Measurements from ENCODE around the gene ADCY1.

ADCY1 gene

DNA sequence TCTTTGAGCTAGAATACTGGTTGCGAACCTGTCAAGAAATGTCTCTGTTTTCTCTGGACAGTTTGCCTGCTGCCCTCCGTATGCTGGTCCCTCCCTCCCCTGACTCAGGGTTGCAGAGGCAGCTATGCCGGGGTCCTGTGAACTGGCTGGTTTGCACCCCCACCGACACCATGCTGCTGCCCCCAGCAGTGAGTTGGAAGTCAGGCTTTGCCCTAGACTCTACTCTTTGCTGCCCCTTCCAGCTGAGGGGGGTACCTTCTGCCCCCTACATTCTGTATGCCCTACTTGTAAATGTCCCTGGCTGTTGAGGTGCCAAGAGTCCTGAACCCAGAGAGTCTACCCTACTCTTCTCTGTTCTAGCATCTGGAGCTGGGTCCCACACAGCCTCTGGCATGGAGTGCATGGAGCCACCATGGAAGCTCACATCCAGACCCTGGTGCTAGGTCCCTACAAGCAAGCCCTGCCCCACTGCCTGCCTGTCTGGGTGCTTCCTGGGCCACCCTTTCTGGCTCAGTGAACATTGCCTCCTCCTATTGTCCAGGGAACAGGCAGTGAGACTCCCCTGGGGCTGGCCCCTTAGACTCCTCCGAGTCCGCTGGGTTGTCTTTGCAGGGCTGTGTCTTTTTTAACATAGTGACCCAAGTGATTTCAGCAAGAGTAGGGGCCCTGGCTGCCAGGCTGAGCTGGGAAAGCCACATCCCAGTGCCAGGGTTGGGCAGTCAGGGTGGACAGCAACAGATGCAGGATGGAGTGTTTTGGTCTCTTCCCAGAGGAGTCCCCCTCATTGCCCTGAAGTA lies 138.9 kb downstream of the ADCY1 start:
- Histone ChIP-seq H3K27ac (ENCODE audit: low read length) (no peak overlapping the region), H3K79me2 (ENCODE audit: low read length) (no peaks in the 10 kb centered on the region), H4K20me1 (ENCODE audit: insufficient read depth, low read length) (no peaks in the 10 kb centered on the region), H3K36me3 (replicated peaks; ENCODE audit: low read depth, low read length) (no peaks in the 10 kb centered on the region), H3K4me1 (ENCODE audit: low read length) (no peaks in the 10 kb centered on the region), H2AFZ (ENCODE audit: low read depth, low read length) (no peak overlapping the region), H3K9ac (ENCODE audit: low read length) (no peak overlapping the region), H3K4me3 (ENCODE audit: low read length) (no peak overlapping the region), H3K27me3 (ENCODE audit: low read depth, low read length) (no peaks in the 10 kb centered on the region), H3K4me2 (ENCODE audit: low read length) (no peak overlapping the region), H3K9me3 (ENCODE audit: insufficient read depth, low read length) (no peaks in the 10 kb centered on the region)
- TF ChIP-seq EZH2phosphoT487 (IDR thresholded peaks at IDR 0.05; ENCODE audit: low read depth) (no peak), CTCF (IDR thresholded peaks at IDR 0.05; ENCODE audit: low read depth, low read length) (no peak)

DNA sequence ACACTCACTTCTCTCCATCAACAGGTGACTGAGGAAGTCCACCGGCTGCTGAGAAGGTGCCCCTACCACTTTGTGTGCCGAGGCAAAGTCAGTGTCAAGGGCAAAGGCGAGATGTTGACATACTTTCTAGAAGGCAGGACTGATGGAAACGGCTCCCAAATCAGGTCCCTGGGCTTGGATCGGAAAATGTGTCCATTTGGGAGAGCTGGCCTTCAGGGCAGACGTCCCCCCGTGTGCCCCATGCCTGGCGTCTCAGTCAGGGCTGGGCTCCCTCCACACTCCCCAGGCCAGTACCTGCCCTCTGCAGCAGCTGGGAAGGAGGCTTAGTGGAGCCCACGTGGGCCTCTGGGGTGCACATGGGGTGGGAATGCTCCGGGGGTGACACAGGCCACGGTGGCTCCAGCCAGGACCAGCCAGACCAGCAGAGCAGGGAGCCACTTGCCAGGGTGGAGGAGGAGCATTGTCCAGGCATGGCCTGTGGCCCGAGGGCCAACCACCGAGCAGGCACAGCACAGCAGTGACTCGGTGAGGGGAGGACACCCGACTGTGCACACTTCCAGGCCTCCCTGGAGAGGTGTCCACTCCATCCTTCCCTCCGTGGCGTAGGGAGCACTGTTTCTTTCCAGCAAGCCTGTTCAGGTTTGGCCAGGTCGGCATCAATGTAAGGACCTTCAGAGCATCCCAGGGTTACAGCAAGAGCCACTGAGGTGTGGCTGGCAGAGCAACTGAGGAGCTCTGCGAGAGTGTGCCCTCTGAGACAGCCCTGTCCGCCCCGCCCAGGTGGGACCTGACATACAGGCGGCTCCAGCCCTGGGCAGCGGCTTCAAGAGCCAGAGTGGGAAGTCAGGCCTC lies 139.7 kb downstream of the ADCY1 start:
- TF ChIP-seq CTCF (IDR thresholded peaks at IDR 0.05; ENCODE audit: low read depth, low read length) (no peak), EZH2phosphoT487 (IDR thresholded peaks at IDR 0.05; ENCODE audit: low read depth) (no peak)
- Histone ChIP-seq H3K4me3 (ENCODE audit: low read length) (no peak overlapping the region), H2AFZ (ENCODE audit: low read depth, low read length) (no peak overlapping the region), H3K9me3 (ENCODE audit: insufficient read depth, low read length) (no peaks in the 10 kb centered on the region), H3K27me3 (ENCODE audit: low read depth, low read length) (no peaks in the 10 kb centered on the region), H3K4me2 (ENCODE audit: low read length) (no peak overlapping the region), H3K27ac (ENCODE audit: low read length) (no peak overlapping the region), H4K20me1 (ENCODE audit: insufficient read depth, low read length) (no peaks in the 10 kb centered on the region), H3K79me2 (ENCODE audit: low read length) (no peaks in the 10 kb centered on the region), H3K9ac (ENCODE audit: low read length) (no peak overlapping the region), H3K36me3 (replicated peaks; ENCODE audit: low read depth, low read length) (no peaks in the 10 kb centered on the region), H3K4me1 (ENCODE audit: low read length) (no peaks in the 10 kb centered on the region)

DNA sequence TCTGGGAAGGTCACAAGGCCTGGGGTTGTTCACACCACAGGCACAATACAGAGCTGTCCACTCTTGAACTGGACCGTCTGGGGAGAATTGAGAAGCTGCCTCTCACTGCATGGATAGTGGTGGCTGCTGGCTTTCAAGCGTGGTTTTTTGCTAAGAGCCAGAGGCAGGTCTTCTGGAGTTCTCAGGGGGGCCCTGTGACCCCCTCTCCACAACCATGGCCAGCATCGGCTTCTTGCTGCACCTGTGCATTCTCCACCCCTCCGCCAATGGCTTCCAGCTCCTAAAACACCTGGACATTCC lies 140.3 kb downstream of the ADCY1 start:
- Histone ChIP-seq H3K27ac (ENCODE audit: low read length) (no peak overlapping the region), H3K27me3 (ENCODE audit: low read depth, low read length) (no peaks in the 10 kb centered on the region), H3K9me3 (ENCODE audit: insufficient read depth, low read length) (no peaks in the 10 kb centered on the region), H3K4me3 (ENCODE audit: low read length) (no peak overlapping the region), H3K79me2 (ENCODE audit: low read length) (no peaks in the 10 kb centered on the region), H4K20me1 (ENCODE audit: insufficient read depth, low read length) (no peaks in the 10 kb centered on the region), H3K36me3 (replicated peaks; ENCODE audit: low read depth, low read length) (no peaks in the 10 kb centered on the region), H3K9ac (ENCODE audit: low read length) (no peak overlapping the region), H3K4me2 (ENCODE audit: low read length) (no peak overlapping the region), H3K4me1 (ENCODE audit: low read length) (no peaks in the 10 kb centered on the region), H2AFZ (ENCODE audit: low read depth, low read length) (no peak overlapping the region)
- no peak for TF ChIP-seq CTCF (IDR thresholded peaks at IDR 0.05; ENCODE audit: low read depth, low read length)
- TF ChIP-seq EZH2phosphoT487 (IDR thresholded peaks at IDR 0.05; ENCODE audit: low read depth), result no peak

Data from OCI-LY3 (cell line).